Measurements from ENCODE around the gene FMNL2. TPM values are rescaled to one million over a fixed set of nuclear protein-coding genes. Genes with fewer than 3 reads are reported as not detected.

FMNL2 gene
- total RNA-seq, 1 donor from 2014 or later: 166 TPM

GRCh38 chr2:152678808-152679207 is 343.8 kb downstream of the FMNL2 start:
- no peaks in the 10 kb centered on the region for H3K27me3 Mint-ChIP-seq (ENCODE audit: unreplicated experiment)
- DNase-seq: no peak
- H3K36me3 Mint-ChIP-seq (ENCODE audit: unreplicated experiment): no peaks in the 10 kb centered on the region

GRCh38 chr2:152682663-152683062 is 347.7 kb downstream of the FMNL2 start:
- H3K9me3 Mint-ChIP-seq (ENCODE audit: unreplicated experiment): no peaks in the 10 kb centered on the region
- H3K4me1 Mint-ChIP-seq (ENCODE audit: low read depth, unreplicated experiment): no peaks in the 10 kb centered on the region
- DNase-seq: no peak
- no peaks in the 10 kb centered on the region for H3K36me3 Mint-ChIP-seq (ENCODE audit: unreplicated experiment)
- TF ChIP-seq CTCF (IDR thresholded peaks at IDR 0.05; ENCODE audit: partially characterized antibody, unreplicated experiment): no peak
- H3K27me3 Mint-ChIP-seq (ENCODE audit: unreplicated experiment): no peaks in the 10 kb centered on the region
- H3K4me3 Mint-ChIP-seq (ENCODE audit: unreplicated experiment): no peak overlapping the region
- H3K27ac Mint-ChIP-seq (ENCODE audit: unreplicated experiment): no peak overlapping the region

More at GRCh38 chr2:152678808-152679207, 343.8 kb downstream of the FMNL2 start:
- Mint-ChIP-seq H3K9me3 (ENCODE audit: unreplicated experiment) (no peaks in the 10 kb centered on the region), H3K4me1 (ENCODE audit: low read depth, unreplicated experiment) (no peaks in the 10 kb centered on the region), H3K4me3 (ENCODE audit: unreplicated experiment) (no peak overlapping the region), H3K27ac (ENCODE audit: unreplicated experiment) (no peak overlapping the region)
- TF ChIP-seq CTCF (IDR thresholded peaks at IDR 0.05; ENCODE audit: partially characterized antibody, unreplicated experiment): no peak

GRCh38 chr2:152683400-152683799 is 348.4 kb downstream of the FMNL2 start:
- Mint-ChIP-seq H3K27me3 (ENCODE audit: unreplicated experiment) (no peaks in the 10 kb centered on the region), H3K4me3 (ENCODE audit: unreplicated experiment) (no peak overlapping the region)

GRCh38 chr2:152686321-152686720 is 351.3 kb downstream of the FMNL2 start:
- no peak for TF ChIP-seq CTCF (IDR thresholded peaks at IDR 0.05; ENCODE audit: partially characterized antibody, unreplicated experiment)
- Mint-ChIP-seq H3K4me1 (ENCODE audit: low read depth, unreplicated experiment) (no peaks in the 10 kb centered on the region), H3K27ac (ENCODE audit: unreplicated experiment) (no peak overlapping the region), H3K4me3 (ENCODE audit: unreplicated experiment) (no peak overlapping the region), H3K9me3 (ENCODE audit: unreplicated experiment) (no peaks in the 10 kb centered on the region), H3K36me3 (ENCODE audit: unreplicated experiment) (no peaks in the 10 kb centered on the region), H3K27me3 (ENCODE audit: unreplicated experiment) (no peaks in the 10 kb centered on the region)
- DNase-seq: no peak

More at GRCh38 chr2:152683400-152683799, 348.4 kb downstream of the FMNL2 start:
- no peaks in the 10 kb centered on the region for H3K36me3 Mint-ChIP-seq (ENCODE audit: unreplicated experiment)
- no peak for TF ChIP-seq CTCF (IDR thresholded peaks at IDR 0.05; ENCODE audit: partially characterized antibody, unreplicated experiment)
- DNase-seq: no peak
- H3K4me1 Mint-ChIP-seq (ENCODE audit: low read depth, unreplicated experiment): no peaks in the 10 kb centered on the region
- no peak overlapping the region for H3K27ac Mint-ChIP-seq (ENCODE audit: unreplicated experiment)
- no peaks in the 10 kb centered on the region for H3K9me3 Mint-ChIP-seq (ENCODE audit: unreplicated experiment)

GRCh38 chr2:152693033-152693432 is 358.1 kb downstream of the FMNL2 start:
- Mint-ChIP-seq H3K4me3 (ENCODE audit: unreplicated experiment) (no peak overlapping the region), H3K36me3 (ENCODE audit: unreplicated experiment) (no peaks in the 10 kb centered on the region), H3K27ac (ENCODE audit: unreplicated experiment) (no peak overlapping the region), H3K4me1 (ENCODE audit: low read depth, unreplicated experiment) (no peaks in the 10 kb centered on the region), H3K9me3 (ENCODE audit: unreplicated experiment) (no peaks in the 10 kb centered on the region), H3K27me3 (ENCODE audit: unreplicated experiment) (no peaks in the 10 kb centered on the region)
- no peak for DNase-seq
- TF ChIP-seq CTCF (IDR thresholded peaks at IDR 0.05; ENCODE audit: partially characterized antibody, unreplicated experiment): no peak

Measured in glutamatergic neuron (in vitro differentiated cells).